Endothelial cell of umbilical vein (primary cell): ENCODE results near the gene HECA. TPM values are rescaled to one million over a fixed set of nuclear protein-coding genes. Genes with fewer than 3 reads are reported as not detected.

ENCODE experiments used
- BruUV-seq: library from RNA; stranded (reverse); fragments of 400-500 nt; replicated peaks from 2 replicates; lab custom pipeline; 2021; lab: Mats Ljungman, UMichigan
- CTCF ChIA-PET: fragments of 300-600, 350-600 bp; sonication (Branson Sonifier 250); formaldehyde crosslinking; loops from one replicate; lab custom pipeline; 2021; ENCODE audit warnings: antibody characterized with exemption, inconsistent platforms; lab: Charles Lee
- POLR2A ChIA-PET: fragments of 300-600, 350-600 bp; sonication (Branson Sonifier 250); formaldehyde crosslinking; loops from one replicate; lab custom pipeline; 2021; ENCODE audit warnings: antibody characterized with exemption, inconsistent platforms; lab: Charles Lee
- DNase-seq: peaks from one replicate; pipeline ENCODE4 v3.0.0-alpha.2; 2011; ENCODE audit warnings: low read depth, low spot score
- FAIRE-seq: peaks from 2 replicates; lab custom pipeline; 2011; peaks lifted over from hg19 to GRCh38; lab: Jason Lieb, UNC
- H2AFZ ChIP-seq: 2 replicates; pipeline ENCODE4 v1.6.0; 2012; ENCODE audit warnings: low read depth, low read length, control low read depth, inconsistent platforms
- H3K27ac ChIP-seq: 2 replicates; pipeline ENCODE4 v1.5.1; 2011; ENCODE audit warnings: low read depth, mild to moderate bottlenecking, control low read depth, low read length, moderate library complexity; ENCODE audit not compliant: insufficient read depth
- H3K27me3 ChIP-seq, 2 experiments: 2 replicates each; pipeline versions ENCODE4 v1.6.0 to v1.6.1; 2011; ENCODE audit warnings: low read length in 2 of 2, mixed read lengths in 1 of 2; ENCODE audit not compliant: control insufficient read depth in 2 of 2, insufficient read depth in 2 of 2
- H3K36me3 ChIP-seq, 2 experiments: 2 replicates in 1 of 2; 3 replicates in 1 of 2; pipeline ENCODE4 v1.5.1; 2011; ENCODE audit warnings: low read length in 2 of 2, mild to moderate bottlenecking in 1 of 2, moderate library complexity in 1 of 2; ENCODE audit not compliant: control insufficient read depth in 2 of 2, insufficient read depth in 2 of 2; ENCODE audit errors: extremely low read depth in 1 of 2
- H3K4me1 ChIP-seq: 3 replicates; pipeline ENCODE4 v1.5.1; 2011; ENCODE audit warnings: mild to moderate bottlenecking, low read length; ENCODE audit not compliant: control insufficient read depth, insufficient read depth; ENCODE audit errors: extremely low read depth
- H3K4me2 ChIP-seq: 2 replicates; pipeline ENCODE4 v1.6.1; 2011; ENCODE audit warnings: low read length, control low read depth, mixed read lengths; ENCODE audit not compliant: insufficient read depth
- H3K4me3 ChIP-seq, 3 experiments: fragments of 200-600 bp in 1 of 3; sonication (generic), shearing (Covaris generic) in 1 of 3; replicated peaks in 1 of 3; 2 replicates each; pipeline ENCODE4 v1.5.1; 2011 to 2016; ENCODE audit warnings: control low read depth in 3 of 3, low read length in 3 of 3, mild to moderate bottlenecking in 2 of 3, inconsistent platforms in 1 of 3, low read depth in 1 of 3, moderate library complexity in 1 of 3; ENCODE audit not compliant: insufficient read depth in 1 of 3
- H3K79me2 ChIP-seq: 2 replicates; pipeline ENCODE4 v1.6.0; 2012; ENCODE audit warnings: low read length, inconsistent platforms; ENCODE audit not compliant: control insufficient read depth, insufficient read depth
- H3K9ac ChIP-seq: replicated peaks from 2 replicates; pipeline ENCODE3; 2011; ENCODE audit warnings: low read length, control low read depth; ENCODE audit not compliant: insufficient read depth; ENCODE audit errors: extremely low read depth
- H3K9me1 ChIP-seq: replicated peaks from 3 replicates; pipeline ENCODE4 v1.6.0; 2011; ENCODE audit warnings: mild to moderate bottlenecking, low read length; ENCODE audit not compliant: control insufficient read depth, insufficient read depth; ENCODE audit errors: extremely low read depth
- H3K9me3 ChIP-seq: replicated peaks from 2 replicates; pipeline ENCODE4 v1.5.1; 2012; ENCODE audit warnings: low read length, inconsistent platforms; ENCODE audit not compliant: control insufficient read depth, insufficient read depth
- H4K20me1 ChIP-seq: replicated peaks from 2 replicates; pipeline ENCODE3; 2011; ENCODE audit warnings: mild to moderate bottlenecking, low read length; ENCODE audit not compliant: control insufficient read depth, insufficient read depth; ENCODE audit errors: extremely low read depth
- EZH2 ChIP-seq: IDR thresholded peaks from 2 replicates; pipeline ENCODE4 v1.6.1; 2012; ENCODE audit warnings: borderline replicate concordance, low read depth, mild to moderate bottlenecking, moderate library complexity, low read length, inconsistent platforms; ENCODE audit not compliant: severe bottlenecking
- FOS ChIP-seq: IDR thresholded peaks from 2 replicates; pipeline ENCODE4 v1.6.1; 2011; ENCODE audit warnings: mild to moderate bottlenecking, low read length, moderate library complexity, borderline replicate concordance; ENCODE audit not compliant: insufficient read depth
- GATA2 ChIP-seq: IDR thresholded peaks from 2 replicates; pipeline ENCODE4 v1.7.0; 2011; ENCODE audit warnings: low read depth, mild to moderate bottlenecking, moderate library complexity, mixed read lengths, low read length; ENCODE audit not compliant: insufficient read length, insufficient read depth
- JUN ChIP-seq: IDR thresholded peaks from 2 replicates; pipeline ENCODE4 v1.6.1; 2011; ENCODE audit warnings: borderline replicate concordance, low read depth; ENCODE audit not compliant: insufficient read length, insufficient read depth
- MYC ChIP-seq: IDR thresholded peaks from one replicate; pipeline ENCODE4 v1.6.1; 2011; ENCODE audit warnings: mild to moderate bottlenecking, low read depth, low read length
- POLR2A ChIP-seq: IDR thresholded peaks from 2 replicates; pipeline ENCODE4 v1.6.1; 2012; ENCODE audit warnings: low read depth, mild to moderate bottlenecking, control low read depth, low read length
- POLR2AphosphoS5 ChIP-seq: IDR thresholded peaks from 2 replicates; pipeline ENCODE4 v1.6.1; 2012; ENCODE audit warnings: low read depth, mild to moderate bottlenecking, control low read depth, low read length, moderate library complexity; ENCODE audit not compliant: insufficient read depth
- dilution Hi-C: fragments of 300-500 bp; cut with MboI; formaldehyde crosslinking; loops from one replicate; pipeline ENCODE4 v1.15.0; 2019; ENCODE audit warnings: low sequenced_read_pairs; ENCODE audit not compliant: extremely low pct_ligation_motif_present
- intact Hi-C: fragments of 100-400 bp; cut with micrococcal nuclease; formaldehyde crosslinking; loops from one replicate; pipeline ENCODE4 v1.10.0; 2022
- polyA plus RNA-seq, 4 experiments: library from polyadenylated mRNA; depleted of rRNA in 3 of 4; stranded (reverse) in 3 of 4; unstranded in 1 of 4; fragments of >200 nt; gene quantifications; 2 replicates each; pipeline versions ENCODE4 v1.2.1 to v1.2.3, GENCODE V29; 2011 to 2012; ENCODE audit warnings: missing spikeins in 1 of 4
- total RNA-seq: library from RNA; stranded (reverse); gene quantifications from 2 replicates; pipeline ENCODE4 v1.2.3, GENCODE V29; 2021
- TF ChIP-seq, protein P1 (sequence below): IDR thresholded peaks from 2 replicates; pipeline ENCODE4 v1.6.1; 2011; ENCODE audit not compliant: insufficient read depth, insufficient read length
- TF ChIP-seq, protein P2 (sequence below), 2 donors: IDR thresholded peaks; 1 replicate in 1 of 2; 2 replicates in 1 of 2; pipeline ENCODE4 v1.5.1; 2011; ENCODE audit warnings: low read length in 2 of 2, mild to moderate bottlenecking in 2 of 2, moderate library complexity in 2 of 2, control low read depth in 1 of 2, inconsistent platforms in 1 of 2, low read depth in 1 of 2; ENCODE audit not compliant: insufficient read depth in 1 of 2; ENCODE audit errors: extremely low read depth in 1 of 2

HECA gene
- total and polyA plus RNA-seq, 2 donors (not counting 3 experiments of a cell fraction or from before 2014, with no cell fraction given): 5.8 to 16.7 TPM

DNA sequence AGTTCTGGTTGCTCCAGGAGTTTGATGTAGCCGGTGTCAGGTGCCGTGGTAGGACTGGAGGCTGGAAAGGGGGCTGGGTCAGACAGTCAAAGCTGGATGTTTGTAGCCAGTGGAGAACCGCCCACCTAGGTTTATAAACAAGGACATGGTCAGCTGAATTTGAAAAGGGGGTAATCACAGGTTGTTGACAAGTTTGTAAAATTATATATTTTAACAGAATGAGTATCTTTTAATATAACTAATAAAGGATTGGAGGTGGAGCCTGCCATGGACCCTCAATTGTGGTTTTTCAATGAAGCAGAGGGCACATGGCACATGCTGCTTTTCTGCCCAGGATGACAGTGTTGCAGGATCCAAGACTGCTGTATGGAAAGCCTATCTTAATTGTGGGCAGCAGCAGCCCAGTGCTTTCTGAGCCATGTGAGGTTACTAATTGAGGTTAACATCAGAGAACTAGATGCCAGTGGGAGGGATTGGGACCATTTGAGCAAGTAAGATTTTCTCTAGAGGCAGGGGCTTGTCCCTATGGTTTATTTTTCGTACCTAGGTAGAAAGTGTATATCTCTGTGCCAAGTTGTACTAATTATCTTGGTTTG is 9.7 kb downstream of the HECA start:
- TF ChIP-seq FOS (no peak), MYC (no peak), JUN (no peak), POLR2A (no peak), GATA2 (no peak), POLR2AphosphoS5 (no peak), EZH2 (no peak)
- TF ChIP-seq, protein P1, sequence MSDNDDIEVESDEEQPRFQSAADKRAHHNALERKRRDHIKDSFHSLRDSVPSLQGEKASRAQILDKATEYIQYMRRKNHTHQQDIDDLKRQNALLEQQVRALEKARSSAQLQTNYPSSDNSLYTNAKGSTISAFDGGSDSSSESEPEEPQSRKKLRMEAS: no peak
- TF ChIP-seq, protein P2, sequence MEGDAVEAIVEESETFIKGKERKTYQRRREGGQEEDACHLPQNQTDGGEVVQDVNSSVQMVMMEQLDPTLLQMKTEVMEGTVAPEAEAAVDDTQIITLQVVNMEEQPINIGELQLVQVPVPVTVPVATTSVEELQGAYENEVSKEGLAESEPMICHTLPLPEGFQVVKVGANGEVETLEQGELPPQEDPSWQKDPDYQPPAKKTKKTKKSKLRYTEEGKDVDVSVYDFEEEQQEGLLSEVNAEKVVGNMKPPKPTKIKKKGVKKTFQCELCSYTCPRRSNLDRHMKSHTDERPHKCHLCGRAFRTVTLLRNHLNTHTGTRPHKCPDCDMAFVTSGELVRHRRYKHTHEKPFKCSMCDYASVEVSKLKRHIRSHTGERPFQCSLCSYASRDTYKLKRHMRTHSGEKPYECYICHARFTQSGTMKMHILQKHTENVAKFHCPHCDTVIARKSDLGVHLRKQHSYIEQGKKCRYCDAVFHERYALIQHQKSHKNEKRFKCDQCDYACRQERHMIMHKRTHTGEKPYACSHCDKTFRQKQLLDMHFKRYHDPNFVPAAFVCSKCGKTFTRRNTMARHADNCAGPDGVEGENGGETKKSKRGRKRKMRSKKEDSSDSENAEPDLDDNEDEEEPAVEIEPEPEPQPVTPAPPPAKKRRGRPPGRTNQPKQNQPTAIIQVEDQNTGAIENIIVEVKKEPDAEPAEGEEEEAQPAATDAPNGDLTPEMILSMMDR (IDR thresholded peaks at IDR 0.05; ENCODE audit: extremely low read depth in 1 of 2, insufficient read depth in 1 of 2, low read depth in 1 of 2, low read length in 2 of 2): no peak
- H3K9ac ChIP-seq: no peak overlapping the region
- H3K4me2 ChIP-seq: no peak overlapping the region
- FAIRE-seq (no peak), DNase-seq (no peak)
- peaks cover 32% of the 10 kb centered on the region for H3K79me2 ChIP-seq
- H3K27me3 ChIP-seq: no peaks in the 10 kb centered on the region
- no peak overlapping the region for H3K4me3 ChIP-seq
- no peak overlapping the region for H3K27ac ChIP-seq
- no peaks in the 10 kb centered on the region for H3K9me3 ChIP-seq
- H3K4me1 ChIP-seq: peaks cover 6% of the 10 kb centered on the region
- no peak overlapping the region for H2AFZ ChIP-seq
- CTCF ChIA-PET: interaction anchor here (1.1 kb wide), 1 partner anchor 220 kb away, joined by 3 read pairs; no protein-coding TSS in a partner anchor
- H3K36me3 ChIP-seq: no peaks in the 10 kb centered on the region
- intact Hi-C loops (no loop called here), dilution Hi-C loops (no loop called here)
- H3K9me1 ChIP-seq: no peaks in the 10 kb centered on the region
- no TSS peak for BruUV-seq
- no peaks in the 10 kb centered on the region for H4K20me1 ChIP-seq
- POLR2A ChIA-PET: no interaction called here
